22Rv1 (cell line): ENCODE data around the gene ADCY2.

Source experiments
- H3K27ac ChIP-seq: fragments of 450-650 bp; 2 replicates; pipeline ENCODE4 v1.5.1; 2017
- ZFX ChIP-seq: fragments of 450-650 bp; IDR thresholded peaks from 2 replicates; pipeline ENCODE4 v1.6.1; 2017; ENCODE audit warnings: antibody characterized with exemption, borderline replicate concordance
- TF ChIP-seq, protein P1 (sequence below): fragments of 450-650 bp; IDR thresholded peaks from 2 replicates; pipeline ENCODE4 v1.5.1; 2017; ENCODE audit warnings: mild to moderate bottlenecking

Gene ADCY2

DNA sequence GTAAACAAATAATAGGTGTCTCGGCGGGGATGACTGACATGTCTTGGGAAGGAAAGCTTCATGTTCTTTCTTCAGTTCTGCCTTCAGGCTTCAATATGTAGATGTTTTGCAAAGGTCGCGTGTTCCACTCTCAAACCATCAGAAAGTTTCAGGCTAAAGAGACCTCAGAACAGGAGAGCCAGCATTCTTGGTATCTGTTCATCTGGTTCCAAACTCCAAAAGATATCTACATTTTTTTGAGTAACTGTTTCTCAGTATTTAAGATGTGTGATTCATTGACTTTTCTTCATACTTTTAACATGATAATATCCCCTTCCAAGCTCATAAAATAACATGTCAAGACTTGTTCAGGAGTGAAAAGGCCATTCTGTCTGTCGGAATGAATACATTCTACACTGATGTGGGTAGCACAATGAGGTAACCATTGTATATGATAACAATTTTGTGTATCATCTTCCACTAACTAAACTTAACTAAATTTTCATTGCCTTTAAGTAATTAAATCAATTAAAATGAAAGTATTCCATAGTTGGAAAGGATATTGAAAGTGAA is 271.4 kb downstream of the ADCY2 start:
- TF ChIP-seq, protein P1, sequence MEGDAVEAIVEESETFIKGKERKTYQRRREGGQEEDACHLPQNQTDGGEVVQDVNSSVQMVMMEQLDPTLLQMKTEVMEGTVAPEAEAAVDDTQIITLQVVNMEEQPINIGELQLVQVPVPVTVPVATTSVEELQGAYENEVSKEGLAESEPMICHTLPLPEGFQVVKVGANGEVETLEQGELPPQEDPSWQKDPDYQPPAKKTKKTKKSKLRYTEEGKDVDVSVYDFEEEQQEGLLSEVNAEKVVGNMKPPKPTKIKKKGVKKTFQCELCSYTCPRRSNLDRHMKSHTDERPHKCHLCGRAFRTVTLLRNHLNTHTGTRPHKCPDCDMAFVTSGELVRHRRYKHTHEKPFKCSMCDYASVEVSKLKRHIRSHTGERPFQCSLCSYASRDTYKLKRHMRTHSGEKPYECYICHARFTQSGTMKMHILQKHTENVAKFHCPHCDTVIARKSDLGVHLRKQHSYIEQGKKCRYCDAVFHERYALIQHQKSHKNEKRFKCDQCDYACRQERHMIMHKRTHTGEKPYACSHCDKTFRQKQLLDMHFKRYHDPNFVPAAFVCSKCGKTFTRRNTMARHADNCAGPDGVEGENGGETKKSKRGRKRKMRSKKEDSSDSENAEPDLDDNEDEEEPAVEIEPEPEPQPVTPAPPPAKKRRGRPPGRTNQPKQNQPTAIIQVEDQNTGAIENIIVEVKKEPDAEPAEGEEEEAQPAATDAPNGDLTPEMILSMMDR, result no peak
- TF ChIP-seq ZFX, result no peak
- no peak overlapping the region for H3K27ac ChIP-seq

DNA sequence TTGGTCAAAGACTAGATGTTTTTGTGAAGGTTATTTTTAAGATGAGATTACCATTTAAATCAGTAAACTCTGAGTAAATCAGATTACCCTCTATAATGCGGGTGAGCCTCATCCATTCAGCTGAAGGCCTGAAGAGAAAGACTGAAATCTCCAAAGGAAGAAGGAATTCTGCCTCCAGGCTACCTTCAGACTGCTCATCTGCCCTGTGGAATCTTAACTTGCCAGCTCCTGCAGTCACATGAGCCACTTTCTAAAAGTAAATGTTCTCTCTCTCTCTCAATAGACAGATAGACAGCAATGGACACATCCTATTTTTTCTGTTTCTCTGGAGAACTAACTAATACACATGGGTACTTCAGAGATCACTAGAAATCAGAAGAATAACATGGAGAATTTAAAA is 272.2 kb downstream of the ADCY2 start:
- H3K27ac ChIP-seq, result no peak overlapping the region
- no peak for TF ChIP-seq ZFX
- TF ChIP-seq, protein P1, result no peak

DNA sequence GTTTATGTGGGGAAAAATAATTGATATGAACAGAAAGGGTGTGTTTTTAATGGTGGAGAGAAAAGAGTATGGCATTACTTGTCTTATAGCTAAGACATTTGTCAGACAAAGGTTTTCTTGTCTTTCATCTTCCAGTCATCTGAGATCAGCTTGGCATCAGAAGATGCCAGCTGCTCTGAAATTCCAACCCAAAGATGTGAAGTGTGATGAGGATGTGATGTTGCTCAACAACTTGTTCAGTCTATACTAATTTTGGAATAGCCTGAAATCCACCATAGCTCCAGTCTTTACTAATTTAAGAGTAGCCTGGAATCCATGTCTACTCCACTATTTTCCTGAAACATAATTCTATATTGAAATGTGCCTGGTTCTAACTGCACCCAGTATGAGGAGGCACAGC is 272.7 kb downstream of the ADCY2 start:
- no peak overlapping the region for H3K27ac ChIP-seq
- TF ChIP-seq, protein P1, result no peak
- TF ChIP-seq ZFX, result no peak

DNA sequence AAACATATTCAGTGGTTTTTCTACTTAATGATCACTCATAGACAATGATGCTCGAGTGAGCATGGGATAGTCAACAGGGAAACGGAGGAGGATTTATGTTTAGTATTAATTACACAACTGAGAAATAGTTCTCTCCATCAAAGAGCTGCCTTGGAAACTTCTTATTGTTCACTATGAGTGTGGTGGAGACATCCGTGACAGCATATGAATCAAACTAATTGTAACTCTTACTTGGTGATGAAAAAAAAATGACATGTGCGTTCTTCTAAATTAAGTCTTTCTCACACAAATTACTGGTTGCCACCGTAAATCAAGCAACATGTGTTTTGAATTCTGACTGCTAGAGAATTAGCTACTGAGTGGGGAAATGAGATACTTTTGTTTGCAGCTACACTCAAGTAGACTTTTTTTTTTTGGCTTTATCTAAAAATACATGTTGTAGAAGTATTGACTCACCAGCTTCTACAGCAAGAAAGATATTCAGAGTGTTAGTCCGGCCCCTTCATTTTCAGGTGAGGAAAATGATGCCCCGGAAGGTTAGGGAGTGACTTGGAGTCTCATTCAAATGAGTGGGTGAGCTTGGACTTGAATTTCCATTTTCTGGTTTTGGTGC is 275.5 kb downstream of the ADCY2 start:
- TF ChIP-seq ZFX, result no peak
- TF ChIP-seq, protein P1, result no peak
- no peak overlapping the region for H3K27ac ChIP-seq

DNA sequence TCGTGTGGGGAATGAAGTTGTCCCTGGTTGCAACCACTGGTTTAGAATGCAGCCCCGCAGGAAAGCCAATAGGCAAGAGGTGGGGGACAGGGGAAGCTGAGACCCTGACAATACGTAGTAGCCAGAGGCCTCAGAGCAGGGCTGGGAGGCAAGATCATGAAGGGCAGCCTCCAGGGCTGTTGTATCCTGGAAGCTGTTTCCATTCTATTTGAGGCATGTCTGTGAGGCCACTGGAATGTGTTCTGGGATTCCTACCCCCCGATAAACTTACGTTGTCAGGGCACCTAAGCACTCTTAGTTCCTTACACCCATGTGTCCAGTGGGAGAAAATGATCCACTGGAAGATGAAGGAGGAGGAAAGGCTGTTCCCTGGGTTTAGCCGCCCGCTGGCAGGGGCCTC is 277.7 kb downstream of the ADCY2 start:
- TF ChIP-seq, protein P1, result no peak
- TF ChIP-seq ZFX, result no peak
- no peak overlapping the region for H3K27ac ChIP-seq

DNA sequence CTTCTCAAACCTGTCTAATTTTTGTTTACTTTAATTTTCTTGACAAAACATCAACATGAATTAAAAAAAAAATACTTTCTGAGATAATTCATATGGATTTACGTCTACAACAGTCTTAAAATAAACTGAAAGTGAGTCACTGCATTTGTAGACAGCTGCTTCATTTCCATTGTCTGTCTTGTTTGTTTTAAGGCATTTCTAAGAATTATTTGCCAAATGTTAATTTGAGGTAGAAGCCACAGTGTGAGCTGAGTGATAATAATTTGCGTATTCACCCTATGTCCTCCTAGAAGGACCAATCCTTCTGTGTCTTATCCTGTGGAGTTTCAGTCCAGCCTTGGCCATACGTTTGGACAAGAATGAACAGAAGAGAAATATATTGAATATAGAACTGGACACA is 280.5 kb downstream of the ADCY2 start:
- H3K27ac ChIP-seq, result no peak overlapping the region
- TF ChIP-seq ZFX, result no peak
- TF ChIP-seq, protein P1, result no peak

DNA sequence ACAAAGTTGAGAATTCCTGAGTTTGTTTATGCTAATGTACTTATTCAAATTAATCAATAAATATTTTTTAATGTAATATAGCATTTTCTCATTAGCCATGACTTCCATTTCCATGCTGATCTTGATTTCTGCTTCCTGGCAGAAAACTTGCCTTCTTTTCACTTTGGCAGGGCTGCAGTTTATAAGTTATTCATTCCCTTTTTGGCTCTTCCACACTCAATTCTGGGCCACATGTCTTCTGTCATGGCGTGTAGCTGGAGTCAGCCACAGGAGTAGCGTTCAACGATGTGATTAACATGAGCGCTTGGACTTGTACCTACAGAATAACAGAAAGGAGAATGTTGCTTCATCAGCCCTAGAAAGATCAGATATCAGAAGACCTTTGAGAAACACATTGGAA is 282.1 kb downstream of the ADCY2 start:
- no peak for TF ChIP-seq ZFX
- H3K27ac ChIP-seq, result no peak overlapping the region

DNA sequence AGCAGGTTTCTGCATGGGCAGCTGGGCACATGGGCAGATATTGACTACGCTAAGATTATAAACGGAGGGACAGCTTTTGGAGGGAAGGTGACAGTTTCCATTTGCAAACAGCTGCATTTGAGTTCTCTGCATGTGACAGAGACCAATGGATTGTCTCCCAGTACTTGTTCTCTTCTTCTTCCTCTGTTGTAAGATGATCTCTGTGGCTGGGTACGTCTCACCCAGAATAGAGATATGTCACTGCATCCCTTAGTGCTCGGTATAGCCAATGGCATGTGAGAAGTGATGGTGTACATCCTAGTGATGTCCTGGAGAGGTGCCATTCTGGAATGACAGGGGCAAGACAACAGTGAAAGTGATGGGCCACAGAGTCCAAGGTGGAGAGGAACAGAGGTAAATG is 283.7 kb downstream of the ADCY2 start:
- H3K27ac ChIP-seq, result no peak overlapping the region
- no peak for TF ChIP-seq ZFX
